GM19372 (cell line): ENCODE measurements around the gene CPT2.

Experiments used
- ATAC-seq: cut with Tn5 transposase; IDR thresholded peaks from one replicate; pipeline ENCODE4 v1.9.1; 2021; ENCODE audit warnings: mild to moderate bottlenecking, low read depth, moderate library complexity; ENCODE audit not compliant: unreplicated experiment

The CPT2 gene

DNA sequence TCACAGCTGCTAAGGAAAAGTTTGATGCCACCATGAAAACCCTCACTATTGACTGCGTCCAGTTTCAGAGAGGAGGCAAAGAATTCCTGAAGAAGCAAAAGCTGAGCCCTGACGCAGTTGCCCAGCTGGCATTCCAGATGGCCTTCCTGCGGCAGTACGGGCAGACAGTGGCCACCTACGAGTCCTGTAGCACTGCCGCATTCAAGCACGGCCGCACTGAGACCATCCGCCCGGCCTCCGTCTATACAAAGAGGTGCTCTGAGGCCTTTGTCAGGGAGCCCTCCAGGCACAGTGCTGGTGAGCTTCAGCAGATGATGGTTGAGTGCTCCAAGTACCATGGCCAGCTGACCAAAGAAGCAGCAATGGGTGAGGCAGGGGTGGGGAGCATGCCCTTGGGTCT lies 14.3 kb downstream of the CPT2 start:
- no peak for ATAC-seq

GRCh38 chr1:53214376-53214940 lies 17.8 kb downstream of the CPT2 start:
- ATAC-seq: no peak

DNA sequence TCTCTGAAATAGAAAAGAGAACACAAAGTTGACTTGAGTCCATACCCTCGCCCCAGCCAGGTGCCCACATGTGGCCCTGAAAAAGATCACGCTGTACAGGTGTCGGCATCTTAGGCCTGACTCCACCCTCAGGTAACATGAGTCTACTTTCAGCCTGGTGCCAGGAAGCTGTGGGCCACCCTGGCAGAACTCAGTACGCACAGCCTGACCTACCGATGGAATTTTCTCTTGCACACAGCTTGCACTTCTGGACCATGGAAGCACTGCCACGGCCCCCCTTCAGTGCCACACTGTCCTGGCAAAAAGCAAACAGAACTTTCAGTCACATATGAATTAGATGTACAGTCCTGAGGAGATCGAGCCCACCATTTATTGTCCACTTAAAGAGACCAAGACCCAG lies 21.6 kb downstream of the CPT2 start:
- no peak for ATAC-seq

GRCh38 chr1:53219711-53220110 lies 23.1 kb downstream of the CPT2 start:
- ATAC-seq: no peak

GRCh38 chr1:53220171-53220961 lies 23.7 kb downstream of the CPT2 start, which contains the start of gene CZIB:
TSS of gene CZIB (minus strand) at chr1:53220634. CDS start at chr1:53220575, 59 bp downstream.
- ATAC-seq: peak; percentile 92

- ATAC-seq: no peak
Measured at GRCh38 chr1:53220962-53221286, 24.3 kb downstream of the CPT2 start.

DNA sequence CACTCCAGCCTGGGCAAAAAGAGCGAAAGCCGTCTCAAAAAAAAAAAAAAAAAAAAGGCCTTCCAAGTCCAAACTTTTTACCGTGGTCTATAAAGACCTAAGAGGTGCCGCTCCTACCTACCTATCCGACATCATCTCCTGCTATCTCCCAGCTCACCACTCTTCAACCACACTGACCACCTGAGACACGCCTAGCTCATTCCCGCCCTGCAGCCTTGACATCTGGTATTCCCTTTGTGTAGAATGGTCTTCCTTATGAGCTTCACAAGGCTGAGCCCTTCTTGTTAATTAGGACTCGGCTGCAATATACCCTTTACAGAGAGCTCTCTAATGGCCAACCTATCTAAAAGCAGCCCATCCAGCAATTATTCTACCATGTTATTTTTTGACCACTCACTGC lies 41.0 kb downstream of the CPT2 start:
- ATAC-seq: no peak

DNA sequence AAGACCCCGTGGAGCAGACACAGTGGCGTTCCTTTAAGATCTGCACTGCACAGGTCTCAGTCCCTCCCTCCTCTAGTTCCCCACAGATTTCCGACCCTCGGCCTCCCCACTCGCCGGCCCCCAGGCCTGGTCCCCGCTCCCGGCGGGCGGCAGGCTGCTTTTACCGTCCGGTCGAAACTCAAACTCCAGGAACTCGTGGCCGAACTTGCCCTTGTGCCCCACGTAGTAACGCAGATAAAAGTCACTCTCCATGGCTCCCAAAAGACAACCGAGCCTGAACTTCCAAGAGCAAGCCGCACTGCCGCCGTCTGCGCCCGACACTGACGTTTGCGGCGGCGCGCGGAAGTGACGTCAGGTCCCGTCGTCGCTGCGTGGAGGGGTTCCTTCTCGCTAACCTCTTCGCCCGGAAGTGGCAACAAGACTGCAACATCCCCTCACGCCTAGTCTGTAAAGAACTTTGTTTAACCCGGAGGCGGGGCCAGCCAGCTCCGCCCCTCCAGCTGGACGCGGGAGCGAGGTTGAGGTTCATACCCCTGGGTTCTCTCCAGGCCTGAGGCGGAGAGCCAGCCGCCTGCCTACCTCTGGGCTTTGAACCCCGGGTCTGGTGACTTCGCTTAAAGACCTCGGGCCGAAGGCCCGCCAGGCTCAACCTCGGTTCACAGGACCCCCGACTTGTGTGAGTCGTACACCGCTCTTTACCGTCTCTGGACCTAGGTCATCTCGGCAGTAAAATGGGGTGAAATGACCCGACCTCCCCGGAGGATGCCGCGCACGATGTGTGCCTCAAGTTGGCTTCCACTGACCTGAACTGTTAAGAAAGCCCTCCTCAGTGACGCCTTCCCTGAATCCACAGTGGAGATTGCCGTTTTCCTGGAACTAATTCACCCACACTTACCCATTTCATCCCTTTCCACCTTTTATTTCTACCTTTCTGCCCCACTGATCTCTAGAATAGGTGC lies 41.9 kb downstream of the CPT2 start, which contains the start of gene MAGOH:
MAGOH (minus strand) TSS at position 322 of the 959 bp plus-strand sequence; CDS start at position 252, 70 bp downstream.
- peak; percentile 96 for ATAC-seq

DNA sequence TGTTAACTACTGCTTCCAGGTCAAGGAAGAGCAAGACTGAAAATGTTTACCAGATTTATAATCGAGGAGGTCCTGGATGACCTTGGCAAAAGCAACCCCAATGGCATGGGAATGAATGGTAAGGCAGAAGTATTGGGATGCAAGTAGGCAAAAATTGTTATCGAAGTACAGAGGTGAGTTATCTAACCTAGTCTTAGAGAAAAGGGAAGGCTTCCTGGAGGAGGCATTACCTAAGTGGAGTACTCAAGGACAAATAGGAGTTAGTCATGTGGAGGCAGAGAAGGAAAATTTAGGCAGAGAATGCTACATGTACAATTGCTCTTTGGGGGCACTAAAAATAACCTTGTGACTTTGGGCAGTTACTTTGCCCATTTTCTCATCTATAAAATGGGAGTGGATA lies 45.2 kb downstream of the CPT2 start:
- ATAC-seq: no peak

GRCh38 chr1:53242381-53242780 lies 45.8 kb downstream of the CPT2 start:
- no peak for ATAC-seq

DNA sequence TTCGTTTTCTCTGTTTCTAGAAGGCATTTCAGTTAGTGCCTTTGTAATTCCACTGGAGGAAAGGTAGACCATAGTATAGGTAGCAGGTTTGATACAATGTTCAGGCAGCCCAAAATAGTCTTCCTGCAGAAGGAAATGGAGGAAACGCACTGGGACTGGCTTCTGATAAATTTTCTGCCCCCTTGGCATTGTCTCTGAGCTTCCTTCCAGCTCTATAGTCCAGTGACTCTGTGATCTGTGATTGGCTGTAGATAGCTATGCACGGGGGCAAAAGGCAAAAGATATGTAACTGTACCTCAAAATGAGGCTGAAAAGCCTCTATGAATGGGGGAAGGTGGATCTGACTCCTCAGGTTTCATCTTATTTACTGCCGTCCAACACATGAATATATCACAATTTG lies 47.5 kb downstream of the CPT2 start:
- ATAC-seq: no peak

DNA sequence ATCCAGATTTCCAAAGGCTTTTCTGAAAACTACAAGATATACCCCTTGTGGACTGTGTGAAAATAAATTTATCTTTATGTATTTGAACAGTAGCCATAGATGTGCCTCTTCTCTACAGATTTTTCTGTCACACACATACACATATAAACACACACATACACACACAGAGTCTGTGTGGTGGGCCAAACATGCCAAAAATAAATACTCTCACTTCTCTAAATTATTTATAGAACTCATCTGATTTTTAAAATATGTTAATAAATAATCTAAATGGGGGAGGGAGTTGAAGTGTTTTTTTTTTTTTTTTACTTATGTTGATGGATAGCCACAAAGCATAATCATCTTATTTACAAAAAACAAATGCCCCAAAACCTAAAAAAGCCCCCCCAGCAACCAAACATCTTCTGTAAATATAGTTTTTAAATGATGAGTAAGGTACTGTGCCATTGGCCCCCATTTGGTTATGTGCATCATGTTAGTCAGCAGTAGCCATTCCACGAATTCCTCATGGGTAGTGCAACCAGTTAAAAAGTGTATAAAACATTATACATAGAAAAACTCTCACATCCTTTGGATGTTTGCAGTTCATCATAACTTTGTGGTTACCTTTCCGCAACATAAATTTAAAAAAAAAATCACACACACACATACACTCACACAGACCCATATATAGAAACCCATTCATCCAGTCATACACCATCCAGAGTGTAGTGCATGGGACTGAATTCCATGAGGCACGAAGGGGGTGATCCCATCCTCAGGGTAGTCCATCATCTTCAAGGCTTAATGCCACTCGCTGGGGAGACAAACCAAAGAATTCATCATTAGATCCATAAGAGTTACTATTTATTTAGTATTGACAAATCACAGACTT lies 49.9 kb downstream of the CPT2 start:
- no peak for ATAC-seq

DNA sequence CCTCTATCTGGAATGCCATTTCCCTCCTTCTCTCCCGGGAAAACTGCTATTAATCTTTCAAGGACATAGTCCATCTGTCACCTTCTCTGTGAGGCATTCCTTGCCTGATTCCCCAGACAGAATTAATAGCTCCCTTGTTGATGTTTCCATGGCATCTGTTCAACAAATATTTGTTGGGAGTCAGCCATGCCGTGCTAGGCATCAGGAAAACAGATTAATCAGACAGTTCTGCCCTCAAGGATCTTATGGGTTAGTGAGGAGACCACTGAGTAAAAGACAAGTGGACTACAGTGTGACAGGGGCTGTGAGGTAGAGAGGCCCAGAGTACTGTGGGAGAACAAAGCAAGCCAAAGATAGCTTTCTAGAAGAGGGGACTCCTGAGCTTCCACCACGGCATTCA lies 53.1 kb downstream of the CPT2 start:
- ATAC-seq: no peak

- no peak for ATAC-seq
Measured at GRCh38 chr1:53250325-53250724, 53.7 kb downstream of the CPT2 start.

- ATAC-seq: no peak
Measured at GRCh38 chr1:53254011-53254640, 57.5 kb downstream of the CPT2 start.

DNA sequence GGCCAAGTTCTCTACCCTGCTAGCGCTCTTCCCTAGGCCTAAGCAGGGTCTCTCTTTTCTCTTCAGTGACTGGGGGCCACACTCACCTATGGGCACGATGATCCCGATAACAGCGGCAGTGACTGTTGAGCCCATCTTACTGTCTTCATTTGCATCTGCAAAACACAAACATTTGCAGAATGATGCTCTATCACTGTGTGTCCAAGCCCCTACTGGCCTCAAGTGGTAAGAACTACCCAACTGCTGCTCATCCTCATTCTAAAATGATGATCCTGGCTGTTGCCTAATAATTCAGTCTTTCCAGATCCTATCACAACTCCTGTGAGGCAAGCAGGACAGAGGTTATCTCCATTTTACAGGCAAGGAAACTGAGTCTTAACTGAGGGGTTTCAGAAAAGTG lies 58.4 kb downstream of the CPT2 start:
- no peak for ATAC-seq

DNA sequence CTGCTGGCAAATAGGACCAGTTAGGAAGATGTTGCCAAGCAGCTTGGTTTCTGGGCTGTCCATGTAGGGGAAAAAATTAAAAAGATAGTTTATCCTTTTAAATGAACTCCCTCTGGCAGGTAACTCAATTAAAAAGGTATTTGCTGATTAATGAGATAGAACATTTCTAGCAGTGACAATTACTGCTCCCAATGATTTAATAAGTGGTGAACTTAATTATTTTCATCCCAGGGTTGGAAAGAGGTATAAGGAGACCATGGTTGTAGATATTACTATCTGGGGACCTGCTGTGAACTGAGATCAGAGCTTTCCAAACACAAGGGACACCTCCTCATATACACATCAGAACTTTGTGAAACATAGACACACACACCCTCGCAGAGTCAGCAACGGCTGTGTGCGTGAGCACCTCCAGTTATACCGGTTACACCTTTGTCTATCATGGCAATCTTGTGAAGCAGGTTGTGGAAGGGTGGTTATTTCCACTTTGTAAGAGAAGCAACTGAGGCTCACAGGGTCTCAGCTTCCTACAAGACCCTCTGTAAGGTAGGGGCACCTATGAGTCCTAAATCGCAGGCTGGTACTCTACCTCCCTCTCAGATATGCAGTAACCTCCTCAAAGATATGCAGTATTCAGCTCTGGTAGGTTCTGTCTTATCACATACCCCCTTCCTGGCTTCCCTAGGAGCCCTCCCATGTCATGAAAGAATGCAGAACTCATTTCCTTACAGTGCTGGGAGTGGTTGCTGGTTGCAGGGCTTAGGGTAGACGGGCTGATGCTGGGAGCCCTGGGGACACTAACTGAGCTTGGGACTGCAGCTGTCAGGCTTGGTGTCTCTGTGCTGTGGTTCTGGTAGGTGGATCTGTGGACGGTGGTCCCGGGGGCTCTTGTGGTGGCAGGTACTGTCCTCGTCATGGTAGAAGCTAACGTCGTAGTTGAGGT lies 60.2 kb downstream of the CPT2 start:
- ATAC-seq: no peak

DNA sequence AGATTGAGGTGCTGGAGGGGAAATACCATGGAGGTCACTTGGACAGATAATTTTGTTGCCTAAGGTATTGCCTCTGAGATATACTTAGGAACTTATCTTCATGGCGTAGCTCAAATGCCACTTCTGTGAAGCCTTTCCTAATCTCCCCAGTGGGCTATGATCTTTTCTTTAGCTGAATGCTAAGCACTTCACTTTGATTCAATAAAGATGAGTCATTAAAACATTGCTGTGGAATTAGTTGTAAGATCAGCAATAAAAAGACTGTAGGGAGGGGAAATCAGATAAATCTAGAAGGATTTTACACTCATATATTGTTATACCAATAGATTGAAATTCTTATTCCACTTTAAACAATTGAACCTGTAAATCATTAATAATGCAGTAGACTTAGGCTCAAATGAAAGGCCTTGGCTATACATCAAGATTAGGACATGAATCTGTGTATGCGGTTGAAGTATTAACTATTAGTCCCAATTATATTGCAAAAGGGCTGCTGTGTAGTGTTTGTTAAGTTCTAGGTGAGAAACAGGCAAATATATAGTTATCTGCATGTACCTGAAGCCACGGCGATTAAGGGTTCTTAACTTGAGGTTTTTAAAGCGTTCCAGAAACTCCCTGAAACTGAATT lies 60.9 kb downstream of the CPT2 start:
- ATAC-seq: no peak
